HG03135 (cell line): ENCODE measurements around the gene TEX2.

ENCODE experiments used
- ATAC-seq: cut with Tn5 transposase; IDR thresholded peaks from one replicate; pipeline ENCODE4 v1.9.1; 2021; ENCODE audit warnings: mild to moderate bottlenecking, moderate library complexity; ENCODE audit not compliant: unreplicated experiment

TEX2 gene

GRCh38 chr17:64148017-64148631 lies 114.9 kb downstream of the TEX2 start:
- no peak for ATAC-seq

- ATAC-seq = no peak
These were observed 115.7 kb downstream of the TEX2 start for GRCh38 chr17:64147110-64148016.

- peak; percentile 5 for ATAC-seq
These were observed 116.5 kb downstream of the TEX2 start for GRCh38 chr17:64146418-64147109.

- peak; percentile 93 for ATAC-seq
These were observed 117.2 kb downstream of the TEX2 start for GRCh38 chr17:64145751-64146417.

- peak; percentile 18 for ATAC-seq
These were observed 117.7 kb downstream of the TEX2 start for GRCh38 chr17:64145375-64145750.

DNA sequence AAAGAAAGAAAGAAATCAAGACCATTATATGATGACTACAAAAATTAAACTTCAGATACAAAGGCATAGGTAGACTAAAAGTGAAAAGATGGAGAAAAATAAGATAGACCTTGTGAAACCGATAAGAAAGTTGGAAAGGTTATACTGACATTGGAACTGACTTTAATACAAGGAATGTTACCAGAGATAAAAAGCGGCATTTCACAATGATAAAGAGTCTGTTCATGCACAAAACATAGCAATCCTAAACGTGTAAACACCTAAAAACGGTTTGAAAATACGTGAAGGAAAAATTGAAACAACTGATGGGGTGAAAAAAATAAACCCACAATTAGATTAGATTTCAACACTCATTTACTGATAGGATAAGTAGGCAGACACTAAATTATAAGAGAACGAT lies 123.5 kb downstream of the TEX2 start:
- no peak for ATAC-seq

- ATAC-seq = no peak
These were observed 124.6 kb downstream of the TEX2 start for GRCh38 chr17:64138441-64138840.

DNA sequence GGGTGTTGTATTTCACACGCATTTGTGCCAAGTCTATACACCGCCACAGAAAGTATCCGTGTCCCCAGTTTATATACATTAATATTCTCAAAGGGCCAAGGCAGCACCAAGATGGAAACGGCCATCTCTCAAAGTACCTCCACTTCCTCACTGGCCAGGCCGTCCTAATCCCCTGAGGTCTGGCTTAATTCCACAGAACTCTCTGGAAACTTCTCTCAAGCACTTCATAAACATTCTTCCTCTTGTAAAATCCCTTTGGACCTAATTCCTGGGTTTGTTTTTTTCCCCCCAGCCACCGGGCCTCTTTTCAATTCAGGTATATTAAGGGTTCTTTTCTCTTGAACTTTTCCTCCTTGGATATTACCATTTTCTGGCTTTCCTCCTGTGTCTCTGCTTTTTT lies 128.1 kb downstream of the TEX2 start:
- no peak for ATAC-seq

GRCh38 chr17:64134216-64134970 lies 128.7 kb downstream of the TEX2 start:
- no peak for ATAC-seq

DNA sequence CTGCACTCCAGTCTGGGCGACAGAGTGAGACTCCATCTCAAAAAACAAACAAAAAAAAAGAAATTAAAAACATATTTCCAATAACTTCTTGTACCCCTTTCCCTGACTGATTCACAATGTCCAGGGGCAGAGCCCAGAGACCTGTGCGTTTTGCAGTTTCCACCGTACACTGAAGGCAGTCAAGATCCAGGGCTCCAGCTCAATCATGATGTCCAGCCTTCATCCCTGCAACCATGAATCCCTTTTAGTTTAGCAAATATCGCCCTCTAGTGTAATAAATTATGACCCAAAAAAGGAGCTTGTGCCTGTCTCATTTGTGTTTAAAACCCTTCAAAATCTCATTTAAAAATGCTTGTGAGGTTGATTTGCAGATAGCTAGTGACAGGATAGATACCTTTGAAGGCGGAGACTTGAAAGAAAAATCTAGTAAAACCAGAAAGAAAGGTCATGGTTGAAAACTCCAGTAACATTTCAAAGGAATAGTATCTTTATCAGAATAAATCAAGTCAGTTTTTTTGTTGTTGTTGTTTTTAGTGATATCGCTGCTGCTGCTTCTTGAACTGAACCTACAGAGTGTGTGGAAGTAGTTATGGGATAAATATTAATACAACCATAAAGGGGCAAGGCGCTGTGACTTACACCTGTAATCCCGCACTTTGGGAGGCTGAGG lies 129.4 kb downstream of the TEX2 start:
- ATAC-seq = no peak

GRCh38 chr17:64131606-64132270 lies 131.3 kb downstream of the TEX2 start:
- ATAC-seq = no peak

DNA sequence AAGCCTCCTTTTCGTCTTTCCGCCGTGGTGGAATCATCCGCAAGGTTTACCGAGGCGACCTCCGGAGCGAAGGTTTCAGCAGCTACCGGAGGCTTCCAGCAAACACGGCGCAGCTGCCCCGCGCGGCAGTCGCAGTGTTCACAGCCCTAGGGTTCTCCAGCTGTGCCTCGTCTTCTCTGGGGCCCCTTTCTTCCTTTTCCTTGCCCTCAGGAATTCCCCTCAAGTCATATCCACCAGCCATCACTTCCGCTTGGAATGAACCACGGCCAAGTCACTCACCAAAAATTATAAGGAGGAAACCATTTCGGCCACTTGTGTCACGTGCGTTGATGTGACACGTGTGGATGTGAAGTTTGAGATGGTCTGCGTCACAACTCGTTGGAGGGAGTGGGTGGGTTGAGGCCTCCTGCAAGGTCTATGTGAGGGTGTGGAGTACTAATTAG lies 132.5 kb downstream of the TEX2 start:
- ATAC-seq = peak; percentile 32

- peak; percentile 71 for ATAC-seq
These were observed 133.1 kb downstream of the TEX2 start, which contains the start of gene ERN1 for GRCh38 chr17:64129765-64130558. TSS of gene ERN1 (minus strand) at chr17:64130144. CDS start at chr17:64130029, 115 bp downstream.

GRCh38 chr17:64129515-64129764 lies 133.6 kb downstream of the TEX2 start:
- no peak for ATAC-seq

GRCh38 chr17:64128787-64129514 lies 134.1 kb downstream of the TEX2 start:
- ATAC-seq = no peak

GRCh38 chr17:64126918-64127317 lies 136.1 kb downstream of the TEX2 start:
- ATAC-seq = no peak

GRCh38 chr17:64125937-64126336 lies 137.1 kb downstream of the TEX2 start:
- ATAC-seq = no peak

GRCh38 chr17:64124609-64125008 lies 138.5 kb downstream of the TEX2 start:
- ATAC-seq = no peak
